ENCODE data around the gene SLC25A21.
"Not testable (repeated sequence)": the region's sequence is repeated elsewhere in the genome, so short reads cannot be mapped to it uniquely, and the experiment has no call there.

SLC25A21 gene

GRCh38 chr14:36750244-36750643, 422.2 kb downstream of the SLC25A21 start:
- DNase-seq, result no peak

DNA sequence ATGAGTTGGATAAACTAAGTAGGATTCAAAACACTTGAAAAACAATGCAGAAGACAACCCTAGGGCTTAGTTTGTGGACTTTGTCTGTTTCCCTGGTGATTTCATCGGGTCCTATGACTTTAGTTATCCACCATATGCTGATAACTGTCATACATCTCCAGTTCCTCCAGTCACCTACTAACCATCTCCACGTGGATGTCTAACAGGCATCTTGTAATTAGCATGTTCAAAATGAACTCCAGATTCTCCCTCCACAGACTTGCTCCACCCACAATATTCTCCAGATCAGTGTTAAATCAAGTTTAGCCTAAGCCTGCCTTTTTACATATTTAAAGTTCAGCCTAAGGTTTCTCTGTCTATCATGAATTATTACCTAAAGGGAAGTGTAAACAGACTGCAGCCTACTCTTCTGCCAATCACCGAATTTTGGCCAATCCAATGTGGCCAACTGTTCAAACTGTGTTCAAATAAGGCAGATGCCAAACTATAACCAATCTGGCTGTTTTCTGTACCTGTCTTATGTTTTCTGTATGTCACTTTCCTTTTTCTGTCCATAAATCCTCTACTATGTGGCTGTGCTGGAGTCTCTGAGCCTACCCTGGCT, 423.7 kb downstream of the SLC25A21 start:
- DNase-seq, result no peak

DNA sequence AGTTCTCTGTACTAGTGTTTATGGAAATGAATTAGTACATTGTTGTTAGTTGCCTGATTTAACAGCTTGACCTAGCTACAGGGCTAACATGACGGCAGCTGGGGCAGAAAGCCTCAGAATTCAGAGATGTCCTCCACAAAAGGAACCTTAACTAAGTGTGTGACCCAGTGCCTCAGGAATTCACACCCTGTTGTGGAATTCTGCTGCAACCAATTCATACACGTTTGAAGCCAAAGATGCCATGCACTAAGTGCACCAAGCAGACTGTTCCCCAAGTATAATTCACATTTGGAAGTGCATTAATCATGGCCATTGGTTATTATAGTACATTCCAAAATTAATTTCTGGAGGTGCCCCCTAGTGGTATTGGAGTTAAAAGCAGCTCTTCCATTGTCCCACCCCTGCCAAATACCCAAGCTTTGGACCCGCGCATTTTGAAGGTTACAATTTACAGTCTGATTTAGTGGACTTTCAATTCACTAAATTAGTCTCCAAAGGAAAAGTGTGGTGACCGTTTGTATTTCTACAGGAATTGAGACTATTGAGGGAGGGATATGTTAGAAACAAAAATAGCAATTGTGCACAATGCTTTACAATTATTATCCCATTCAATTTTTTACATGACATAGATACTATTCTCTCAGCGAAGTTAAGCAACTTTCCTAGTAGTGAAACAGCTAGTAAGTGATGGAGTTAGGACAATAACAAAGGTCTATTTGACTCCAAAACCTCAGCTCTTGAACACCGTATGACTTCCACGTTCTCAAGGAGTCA, 424.8 kb downstream of the SLC25A21 start:
- peak; percentile 14 for DNase-seq

DNA sequence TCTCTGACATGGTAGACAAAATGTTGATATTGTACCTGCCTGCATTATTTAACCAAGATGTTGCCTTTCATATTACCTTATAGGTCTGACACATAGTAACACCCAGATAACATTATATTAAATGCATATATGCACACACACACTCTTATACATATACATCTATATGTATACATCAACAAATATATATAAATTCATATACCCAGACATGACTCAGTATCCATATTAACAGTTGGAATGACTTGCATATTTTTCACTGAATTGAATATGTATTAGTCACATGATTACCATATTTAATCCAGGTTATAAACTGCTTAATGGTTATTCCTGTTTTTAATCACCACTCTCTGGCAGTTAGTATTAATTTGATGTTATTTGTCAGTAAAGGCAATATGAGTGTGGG, 425.5 kb downstream of the SLC25A21 start:
- DNase-seq, result no peak

DNA sequence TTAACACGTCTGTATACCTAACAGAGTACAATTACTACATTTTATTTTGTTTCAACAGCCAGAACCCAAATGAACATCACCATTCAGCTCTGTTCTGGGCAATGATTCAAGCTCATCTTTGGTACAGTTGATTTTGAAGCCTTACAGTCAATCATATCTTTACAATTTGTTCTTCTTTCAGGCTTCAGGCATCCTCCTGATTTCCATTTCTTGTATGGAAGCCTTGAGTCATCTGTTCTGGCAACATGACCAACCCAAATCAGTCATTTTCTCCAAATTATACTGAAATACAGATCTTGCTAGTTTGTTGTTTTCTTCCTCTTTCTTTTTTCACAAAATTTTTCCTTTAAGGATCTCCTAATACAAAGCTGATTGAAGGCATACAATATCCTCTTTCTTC, 430.5 kb downstream of the SLC25A21 start:
- DNase-seq, result no peak

- DNase-seq, result no peak
Observed at GRCh38 chr14:36738269-36738668, 434.1 kb downstream of the SLC25A21 start.

DNA sequence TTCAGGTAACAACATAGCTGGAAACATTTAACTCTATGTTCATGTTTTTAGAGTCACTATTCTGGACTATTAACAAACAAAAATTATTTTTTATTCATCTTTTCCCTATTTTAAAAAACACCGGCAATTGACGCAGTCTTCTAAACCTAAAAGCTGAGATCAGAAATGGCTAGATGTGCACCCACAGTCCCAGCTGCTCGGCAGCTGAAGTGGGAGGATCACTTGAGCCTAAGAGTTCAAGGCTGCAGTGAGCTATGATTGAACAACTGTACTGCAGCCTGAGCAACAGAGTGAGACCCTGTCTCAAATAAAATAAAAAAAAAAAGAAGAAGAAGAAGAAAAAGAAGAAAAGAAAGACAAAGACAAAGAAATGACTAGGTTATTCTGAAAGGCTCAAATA, 446.3 kb downstream of the SLC25A21 start:
- DNase-seq, result no peak

GRCh38 chr14:36724162-36724561, 448.2 kb downstream of the SLC25A21 start:
- no peak for DNase-seq

- DNase-seq, result no peak
Observed at GRCh38 chr14:36723530-36723929, 448.9 kb downstream of the SLC25A21 start.

- DNase-seq, result no peak
Observed at GRCh38 chr14:36721877-36722276, 450.5 kb downstream of the SLC25A21 start.

- DNase-seq, result no peak
Observed at GRCh38 chr14:36720657-36721056, 451.7 kb downstream of the SLC25A21 start.

GRCh38 chr14:36719823-36720222, 452.6 kb downstream of the SLC25A21 start:
- no peak for DNase-seq

- DNase-seq, result no peak
Observed at GRCh38 chr14:36718216-36718615, 454.2 kb downstream of the SLC25A21 start.

DNA sequence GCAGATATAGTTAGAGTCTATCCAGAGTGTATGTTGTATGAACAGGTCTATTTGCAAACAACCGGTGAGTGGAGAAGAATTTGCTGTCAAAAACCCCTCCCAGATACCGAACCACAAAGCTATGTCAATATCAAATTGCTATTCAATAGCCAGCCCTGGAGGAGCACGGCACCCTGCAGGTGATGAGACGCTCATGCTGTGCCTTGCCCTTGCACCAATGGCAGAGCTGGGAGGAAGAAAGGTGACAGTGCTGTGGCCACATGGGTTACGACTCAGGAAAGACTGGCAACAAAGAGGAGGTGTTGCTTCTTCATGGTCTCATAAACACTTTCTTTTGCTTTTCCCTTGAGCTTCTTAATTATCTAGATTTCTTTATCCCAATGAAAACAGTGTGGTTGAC, 455.0 kb downstream of the SLC25A21 start:
- no peak for DNase-seq

GRCh38 chr14:36716614-36717184, 455.7 kb downstream of the SLC25A21 start:
- DNase-seq, result no peak

DNA sequence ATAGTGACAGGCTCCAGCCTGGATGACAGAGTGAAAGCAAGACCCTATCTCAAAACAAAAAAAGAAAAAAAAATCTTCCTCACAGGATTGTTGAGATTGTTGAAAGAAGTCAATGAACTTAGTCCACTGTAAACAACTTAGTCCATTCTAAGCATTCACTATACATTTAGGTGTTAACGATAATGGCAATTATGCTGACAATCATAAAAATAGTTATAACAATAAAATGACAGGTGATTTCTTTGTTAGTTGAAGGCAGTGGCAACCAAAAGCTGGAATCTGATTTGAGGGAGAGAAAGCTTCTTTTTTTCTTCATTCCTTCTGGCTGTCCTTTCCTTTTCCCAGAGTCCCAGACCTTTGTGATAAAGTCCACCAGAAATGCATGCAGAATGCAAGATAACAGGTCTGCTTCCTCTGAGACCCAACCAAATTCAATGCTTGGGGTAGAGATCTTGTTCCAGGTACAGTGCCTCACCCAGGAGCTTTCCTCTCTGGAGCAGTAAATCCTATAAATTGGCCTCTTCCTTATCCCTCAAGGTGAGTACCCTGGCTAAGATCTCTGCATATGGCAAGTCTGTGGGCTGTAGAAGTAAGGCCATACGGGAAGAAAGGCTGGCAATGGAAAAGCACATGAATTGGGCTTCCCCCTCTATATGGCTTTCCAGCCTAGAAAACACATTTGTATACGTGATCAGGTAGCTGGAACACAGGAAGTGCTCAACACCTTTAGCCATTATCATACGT, 458.3 kb downstream of the SLC25A21 start:
- no peak for DNase-seq

DNA sequence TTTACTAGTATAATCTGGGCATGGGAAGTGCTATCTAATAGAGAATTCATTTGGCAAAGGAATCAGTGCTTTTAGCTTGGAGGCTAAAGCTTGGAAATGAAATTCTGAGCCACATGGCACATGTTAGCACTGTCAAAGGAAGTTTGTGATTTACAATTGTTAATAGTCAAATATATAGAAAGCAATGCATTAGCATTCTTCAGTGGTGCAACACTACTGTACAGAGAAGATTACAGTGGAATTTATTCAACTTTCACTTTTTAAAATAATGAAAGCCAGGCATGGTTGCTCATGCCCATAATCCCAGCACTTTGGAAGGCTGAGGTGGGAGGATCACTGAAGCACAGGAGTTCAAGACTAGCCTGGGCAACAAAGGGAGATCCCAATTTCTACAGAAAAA, 464.8 kb downstream of the SLC25A21 start:
- DNase-seq, result no peak

DNA sequence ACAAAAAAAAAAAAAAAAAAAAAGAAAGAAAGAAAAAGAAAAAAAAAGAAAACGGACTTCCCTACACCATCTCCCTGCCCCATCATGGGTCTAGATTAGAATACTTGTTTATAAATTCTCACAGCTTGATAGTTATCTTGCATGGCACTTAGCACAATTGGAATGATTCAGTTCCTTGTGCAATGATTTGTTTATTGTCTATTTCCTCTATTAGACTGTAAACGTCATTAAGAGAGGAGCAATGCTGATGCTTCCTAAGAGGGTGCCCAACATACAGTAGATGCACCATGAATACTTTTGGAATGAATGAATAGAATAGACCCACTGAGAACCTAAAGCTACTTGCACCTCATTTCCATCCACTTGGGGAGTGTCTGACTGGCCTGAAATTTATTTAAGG, 469.9 kb downstream of the SLC25A21 start:
- DNase-seq, result no peak

DNA sequence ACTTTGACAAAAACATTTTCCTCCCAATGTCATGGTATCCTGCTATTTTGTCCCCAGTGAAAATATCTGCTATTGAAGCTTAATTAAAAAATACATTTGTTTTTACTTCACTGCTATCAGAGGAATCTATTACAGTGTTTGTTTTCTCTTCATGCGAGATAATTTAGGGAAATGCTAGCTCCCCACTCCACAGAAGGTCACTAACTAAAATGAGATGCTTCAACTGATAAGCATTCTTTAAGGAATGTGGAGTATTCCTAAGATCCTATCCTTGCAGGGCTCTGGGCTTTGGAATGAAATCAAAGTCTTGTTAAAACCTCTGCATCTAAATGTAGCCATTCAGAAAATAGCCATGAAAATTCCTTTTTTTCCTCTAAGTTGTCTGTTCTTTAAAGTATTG, 471.3 kb downstream of the SLC25A21 start:
- no peak for DNase-seq

GRCh38 chr14:36700651-36701050, 471.8 kb downstream of the SLC25A21 start:
- DNase-seq, result no peak

- not testable (repeated sequence) for DNase-seq
Observed at GRCh38 chr14:36699420-36699819, 473.0 kb downstream of the SLC25A21 start.

DNA sequence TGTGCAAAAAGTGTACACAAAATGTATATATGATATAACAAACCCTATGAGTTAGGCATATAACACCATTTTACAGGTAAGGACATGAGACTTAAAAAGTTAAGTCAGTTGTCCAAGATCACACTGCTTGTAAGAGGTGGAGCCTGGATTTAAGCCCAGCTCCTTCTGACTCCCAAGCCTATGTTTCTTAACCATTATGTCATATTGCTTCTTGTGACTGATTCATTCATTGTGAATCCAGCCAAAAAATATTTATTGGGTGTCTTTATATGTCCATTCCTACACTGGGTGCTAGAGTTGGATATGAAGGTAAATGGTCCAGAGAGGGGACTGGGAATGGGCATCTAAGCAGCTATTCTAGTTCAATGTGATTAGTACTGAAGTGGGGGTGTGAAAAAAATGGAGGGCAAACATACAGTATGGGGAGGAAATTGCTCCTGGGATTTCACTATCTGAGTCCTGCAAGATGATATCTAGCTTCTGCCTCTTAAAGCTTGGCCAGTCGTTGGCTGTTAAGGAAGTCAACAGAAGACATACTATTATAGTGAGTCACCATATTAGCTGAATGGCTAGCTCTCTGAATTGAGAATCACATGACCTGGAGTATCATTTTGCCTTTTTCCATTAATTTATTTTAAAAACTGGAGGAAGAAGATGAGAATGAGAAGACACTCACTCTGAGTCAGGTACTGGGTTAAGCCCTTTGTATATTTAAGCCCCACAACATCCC, 481.9 kb downstream of the SLC25A21 start:
- peak; percentile 8 for DNase-seq

DNA sequence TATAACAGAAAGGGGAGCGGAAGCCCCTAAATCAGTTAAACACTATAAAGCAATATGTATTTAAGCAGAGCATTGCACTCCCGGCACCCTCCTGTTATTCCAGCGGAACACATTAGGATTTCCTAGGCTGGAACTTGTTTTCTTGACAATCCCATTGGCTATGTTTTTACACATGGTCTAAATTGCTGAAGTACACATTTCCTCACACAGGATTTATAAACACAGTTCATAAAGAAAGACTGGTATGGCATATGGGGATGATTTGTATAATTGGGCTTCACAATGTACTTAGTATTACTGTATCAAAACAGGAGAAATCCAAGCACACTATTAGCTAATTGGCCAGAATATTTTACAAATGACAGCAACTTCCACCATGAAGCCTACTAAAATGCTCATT, 487.5 kb downstream of the SLC25A21 start:
- DNase-seq, result no peak
